Retinal pigment epithelial cell (primary cell): Measurements from ENCODE around the gene ZNF100.
"Not testable (repeated sequence)": the region's sequence is repeated elsewhere in the genome, so short reads cannot be mapped to it uniquely, and the experiment has no call there.

ENCODE experiments used
- DNase-seq: peaks from one replicate; pipeline ENCODE4 v3.0.0-alpha.2; 2010; ENCODE audit warnings: low read depth
- H3K4me3 ChIP-seq: 2 replicates; pipeline ENCODE4 v1.5.1; 2011; ENCODE audit warnings: mild to moderate bottlenecking, low read length, control low read depth, moderate library complexity
- TF ChIP-seq, protein P1 (sequence below): conservative IDR thresholded peaks from 2 replicates; pipeline ENCODE4 v1.5.1; 2011; ENCODE audit warnings: low read depth, low read length, control low read depth, inconsistent platforms

ZNF100 gene

DNA sequence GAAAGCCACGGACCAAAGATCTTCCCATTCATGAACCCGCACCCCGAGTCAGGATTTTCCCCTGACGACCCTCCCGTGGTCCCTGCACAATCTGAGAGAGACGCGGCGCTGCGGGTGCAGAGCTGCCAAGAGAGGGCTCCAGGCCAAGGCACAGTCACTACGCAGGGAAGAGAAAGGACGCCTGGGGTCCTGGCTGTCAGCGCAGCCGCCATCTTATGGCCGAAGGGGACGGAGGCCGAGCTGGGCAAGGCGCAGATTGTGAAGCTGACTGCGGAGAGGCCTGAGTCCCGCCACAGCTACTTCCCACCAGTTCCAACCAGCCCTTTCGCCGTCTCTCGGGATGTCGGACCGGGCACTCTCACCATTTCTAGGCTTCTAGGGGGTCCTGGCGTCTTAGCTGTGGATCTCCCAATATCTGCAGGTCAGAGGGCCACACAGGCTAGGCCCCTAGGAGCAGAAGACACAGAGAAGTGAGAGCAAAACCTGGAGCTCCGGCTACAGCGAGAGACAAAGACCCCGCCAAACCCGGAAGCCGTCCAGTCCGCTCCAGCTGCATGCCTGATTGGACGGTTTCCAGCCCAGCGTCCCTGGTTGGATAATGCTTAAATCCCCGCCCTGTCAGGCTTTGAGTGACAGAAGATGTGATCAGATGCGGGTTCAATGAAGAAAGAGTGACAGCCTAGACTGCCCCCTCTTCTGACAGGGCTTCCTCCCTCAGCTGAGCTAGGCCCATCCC lies at the start of gene ZNF100:
TSS of gene ZNF100 (minus strand) at position 515 of the 736 bp plus-strand sequence. CDS start at position 365, 150 bp downstream.
- TF ChIP-seq, protein P1, sequence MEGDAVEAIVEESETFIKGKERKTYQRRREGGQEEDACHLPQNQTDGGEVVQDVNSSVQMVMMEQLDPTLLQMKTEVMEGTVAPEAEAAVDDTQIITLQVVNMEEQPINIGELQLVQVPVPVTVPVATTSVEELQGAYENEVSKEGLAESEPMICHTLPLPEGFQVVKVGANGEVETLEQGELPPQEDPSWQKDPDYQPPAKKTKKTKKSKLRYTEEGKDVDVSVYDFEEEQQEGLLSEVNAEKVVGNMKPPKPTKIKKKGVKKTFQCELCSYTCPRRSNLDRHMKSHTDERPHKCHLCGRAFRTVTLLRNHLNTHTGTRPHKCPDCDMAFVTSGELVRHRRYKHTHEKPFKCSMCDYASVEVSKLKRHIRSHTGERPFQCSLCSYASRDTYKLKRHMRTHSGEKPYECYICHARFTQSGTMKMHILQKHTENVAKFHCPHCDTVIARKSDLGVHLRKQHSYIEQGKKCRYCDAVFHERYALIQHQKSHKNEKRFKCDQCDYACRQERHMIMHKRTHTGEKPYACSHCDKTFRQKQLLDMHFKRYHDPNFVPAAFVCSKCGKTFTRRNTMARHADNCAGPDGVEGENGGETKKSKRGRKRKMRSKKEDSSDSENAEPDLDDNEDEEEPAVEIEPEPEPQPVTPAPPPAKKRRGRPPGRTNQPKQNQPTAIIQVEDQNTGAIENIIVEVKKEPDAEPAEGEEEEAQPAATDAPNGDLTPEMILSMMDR, result no peak
- peak within 1 kb of the TSS; percentile 97 for H3K4me3 ChIP-seq
- peak; percentile 87 for DNase-seq

- TF ChIP-seq, protein P1, result no peak
- DNase-seq, result no peak
- no peak overlapping the region for H3K4me3 ChIP-seq
These were observed 45.1 kb upstream of the ZNF100 start for GRCh38 chr19:21812448-21812847.

GRCh38 chr19:21808400-21809000 lies 41.1 kb upstream of the ZNF100 start:
- not testable (repeated sequence) for H3K4me3 ChIP-seq, DNase-seq

- no peak for DNase-seq
- TF ChIP-seq, protein P1, result no peak
- no peak overlapping the region for H3K4me3 ChIP-seq
These were observed 22.2 kb upstream of the ZNF100 start for GRCh38 chr19:21789466-21790085.

DNA sequence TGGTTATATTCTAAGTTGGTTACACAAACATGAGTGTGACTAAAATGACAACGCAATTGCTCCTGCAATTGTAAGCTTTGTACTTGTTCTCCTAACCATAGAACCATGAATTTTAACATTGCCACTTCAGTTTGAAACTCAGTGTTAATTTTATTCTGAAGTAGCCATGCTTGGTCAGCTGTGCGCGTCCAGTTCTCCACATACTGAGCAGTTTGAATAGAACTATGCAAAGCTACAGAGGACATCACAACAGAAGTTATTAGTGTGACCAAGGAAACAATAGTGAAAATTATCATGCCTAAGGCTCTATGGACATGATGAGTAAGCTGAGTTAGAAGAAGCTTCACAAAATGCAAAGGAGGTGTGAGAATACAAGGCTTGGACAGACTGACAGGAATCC lies 19.6 kb upstream of the ZNF100 start:
- TF ChIP-seq, protein P1, result no peak
- no peak for DNase-seq
- H3K4me3 ChIP-seq, result no peak overlapping the region

DNA sequence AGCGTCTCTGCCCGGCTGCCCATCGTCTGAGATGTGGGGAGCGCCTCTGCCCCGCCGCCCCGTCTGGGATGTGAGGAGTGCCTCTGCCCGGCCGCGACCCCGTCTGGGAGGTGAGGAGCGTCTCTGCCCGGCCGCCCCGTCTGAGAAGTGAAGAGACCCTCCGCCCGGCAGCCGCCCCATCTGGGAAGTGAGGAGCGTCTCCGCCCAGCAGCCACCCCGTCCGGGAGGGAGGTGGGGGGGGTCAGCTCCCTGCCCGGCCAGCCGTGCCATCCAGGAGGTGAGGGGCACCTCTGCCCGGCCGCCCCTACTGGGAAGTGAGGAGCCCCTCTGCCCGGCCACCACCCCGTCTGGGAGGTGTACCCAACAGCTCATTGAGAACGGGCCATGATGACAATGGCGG lies 8.4 kb upstream of the ZNF100 start:
- DNase-seq, H3K4me3 ChIP-seq: not testable (repeated sequence)

- peak overlapping the region; percentile 97 for H3K4me3 ChIP-seq
- not testable (repeated sequence) for DNase-seq
These were observed 694 bp downstream of the ZNF100 start for GRCh38 chr19:21766705-21767064.

GRCh38 chr19:21765151-21765550 lies 2.2 kb downstream of the ZNF100 start:
- DNase-seq, result no peak
- TF ChIP-seq, protein P1, result no peak
- no peak overlapping the region for H3K4me3 ChIP-seq

DNA sequence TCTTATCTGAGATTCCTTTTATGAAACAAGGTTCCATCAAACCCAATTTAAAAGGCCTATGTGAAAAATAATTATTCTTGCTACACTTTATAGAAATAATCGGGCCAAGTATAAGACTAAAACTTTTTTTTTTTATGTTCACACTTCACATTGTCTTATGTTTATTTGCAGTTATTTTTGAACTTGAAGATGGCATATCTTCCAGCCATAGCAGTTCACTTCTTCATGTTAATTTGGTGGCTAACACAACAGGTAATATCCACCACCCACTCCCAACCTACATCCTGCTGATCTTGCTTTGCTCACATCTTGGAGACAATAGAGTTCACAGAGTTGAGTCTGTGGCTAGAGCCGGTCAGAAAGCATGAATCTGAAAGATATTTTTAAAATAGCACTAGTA lies 5.8 kb downstream of the ZNF100 start:
- not testable (repeated sequence) for H3K4me3 ChIP-seq, DNase-seq
